ENCODE results near the gene SLC31A1.

DNA sequence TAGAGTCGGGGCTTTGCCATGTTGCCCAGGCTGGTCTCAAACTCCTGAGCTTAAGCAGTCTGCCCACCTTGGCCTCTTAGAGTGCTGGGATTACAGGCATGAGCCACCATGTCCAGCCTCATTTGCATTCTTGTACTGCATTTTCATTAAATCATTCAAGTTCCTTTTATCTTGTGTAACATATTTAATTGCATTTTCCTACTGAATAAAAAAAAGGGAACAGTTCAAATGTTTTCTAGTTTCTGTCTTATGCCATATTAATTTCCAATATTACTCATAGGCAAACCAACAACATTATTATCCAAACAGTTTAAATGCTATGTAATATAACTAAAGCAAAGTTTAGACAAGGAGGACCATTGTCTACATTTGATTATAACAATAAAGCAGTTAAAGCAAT lies 6.1 kb downstream of the SLC31A1 start:
- TF ChIP-seq, protein P1, sequence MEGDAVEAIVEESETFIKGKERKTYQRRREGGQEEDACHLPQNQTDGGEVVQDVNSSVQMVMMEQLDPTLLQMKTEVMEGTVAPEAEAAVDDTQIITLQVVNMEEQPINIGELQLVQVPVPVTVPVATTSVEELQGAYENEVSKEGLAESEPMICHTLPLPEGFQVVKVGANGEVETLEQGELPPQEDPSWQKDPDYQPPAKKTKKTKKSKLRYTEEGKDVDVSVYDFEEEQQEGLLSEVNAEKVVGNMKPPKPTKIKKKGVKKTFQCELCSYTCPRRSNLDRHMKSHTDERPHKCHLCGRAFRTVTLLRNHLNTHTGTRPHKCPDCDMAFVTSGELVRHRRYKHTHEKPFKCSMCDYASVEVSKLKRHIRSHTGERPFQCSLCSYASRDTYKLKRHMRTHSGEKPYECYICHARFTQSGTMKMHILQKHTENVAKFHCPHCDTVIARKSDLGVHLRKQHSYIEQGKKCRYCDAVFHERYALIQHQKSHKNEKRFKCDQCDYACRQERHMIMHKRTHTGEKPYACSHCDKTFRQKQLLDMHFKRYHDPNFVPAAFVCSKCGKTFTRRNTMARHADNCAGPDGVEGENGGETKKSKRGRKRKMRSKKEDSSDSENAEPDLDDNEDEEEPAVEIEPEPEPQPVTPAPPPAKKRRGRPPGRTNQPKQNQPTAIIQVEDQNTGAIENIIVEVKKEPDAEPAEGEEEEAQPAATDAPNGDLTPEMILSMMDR (IDR thresholded peaks at IDR 0.05; ENCODE audit: low read depth, low read length) = no peak
- TF ChIP-seq EZH2phosphoT487 (IDR thresholded peaks at IDR 0.05; ENCODE audit: low read depth) = no peak

All from OCI-LY3 (cell line).